ENCODE measurements around the gene LMNA. TPM values are rescaled to one million over a fixed set of nuclear protein-coding genes. Genes with fewer than 3 reads are reported as not detected.

Gene LMNA
- total and polyA plus RNA-seq, 8 donors, result 73.5 to 437 (median 106) TPM

DNA sequence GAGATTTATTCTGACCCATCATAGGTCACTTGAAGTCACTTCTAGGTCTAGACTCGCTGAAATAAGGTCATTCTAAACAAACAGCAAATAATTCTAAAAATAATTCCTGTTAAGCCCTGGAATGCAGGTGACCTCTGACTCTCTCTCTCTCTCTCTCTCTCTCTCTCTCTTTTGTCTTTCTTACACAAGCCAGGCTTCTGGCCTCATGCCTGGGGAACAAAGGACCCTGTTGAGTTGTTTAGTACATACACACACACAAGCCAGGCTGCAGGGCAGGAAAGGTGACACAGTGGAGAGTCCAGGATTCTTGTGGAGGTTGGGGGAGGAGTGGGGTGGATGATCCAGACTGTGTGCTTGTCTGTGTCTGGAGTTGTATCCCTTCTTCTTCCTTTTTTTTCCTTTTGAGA lies 28.3 kb upstream of the LMNA start:
- H3K27me3 ChIP-seq, result peaks cover 0 to 43% of the 10 kb centered on the region in 2 donors
- intact Hi-C loops (cut with DNase I), result no loop called here
- peak; percentile 56 for ATAC-seq
- no peaks in the 10 kb centered on the region for H3K36me3 ChIP-seq
- no peak overlapping the region for H3K4me3 ChIP-seq
- peak in 2 of 4 donors; percentile 60 to 77 for DNase-seq
- no peak overlapping the region for H3K27ac ChIP-seq
- no peaks in the 10 kb centered on the region for H3K9me3 ChIP-seq
- H3K4me1 ChIP-seq, result peaks cover 8 to 38% of the 10 kb centered on the region in 2 donors
- TF ChIP-seq, protein P1, sequence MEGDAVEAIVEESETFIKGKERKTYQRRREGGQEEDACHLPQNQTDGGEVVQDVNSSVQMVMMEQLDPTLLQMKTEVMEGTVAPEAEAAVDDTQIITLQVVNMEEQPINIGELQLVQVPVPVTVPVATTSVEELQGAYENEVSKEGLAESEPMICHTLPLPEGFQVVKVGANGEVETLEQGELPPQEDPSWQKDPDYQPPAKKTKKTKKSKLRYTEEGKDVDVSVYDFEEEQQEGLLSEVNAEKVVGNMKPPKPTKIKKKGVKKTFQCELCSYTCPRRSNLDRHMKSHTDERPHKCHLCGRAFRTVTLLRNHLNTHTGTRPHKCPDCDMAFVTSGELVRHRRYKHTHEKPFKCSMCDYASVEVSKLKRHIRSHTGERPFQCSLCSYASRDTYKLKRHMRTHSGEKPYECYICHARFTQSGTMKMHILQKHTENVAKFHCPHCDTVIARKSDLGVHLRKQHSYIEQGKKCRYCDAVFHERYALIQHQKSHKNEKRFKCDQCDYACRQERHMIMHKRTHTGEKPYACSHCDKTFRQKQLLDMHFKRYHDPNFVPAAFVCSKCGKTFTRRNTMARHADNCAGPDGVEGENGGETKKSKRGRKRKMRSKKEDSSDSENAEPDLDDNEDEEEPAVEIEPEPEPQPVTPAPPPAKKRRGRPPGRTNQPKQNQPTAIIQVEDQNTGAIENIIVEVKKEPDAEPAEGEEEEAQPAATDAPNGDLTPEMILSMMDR (IDR thresholded peaks at IDR 0.05), result no peak

DNA sequence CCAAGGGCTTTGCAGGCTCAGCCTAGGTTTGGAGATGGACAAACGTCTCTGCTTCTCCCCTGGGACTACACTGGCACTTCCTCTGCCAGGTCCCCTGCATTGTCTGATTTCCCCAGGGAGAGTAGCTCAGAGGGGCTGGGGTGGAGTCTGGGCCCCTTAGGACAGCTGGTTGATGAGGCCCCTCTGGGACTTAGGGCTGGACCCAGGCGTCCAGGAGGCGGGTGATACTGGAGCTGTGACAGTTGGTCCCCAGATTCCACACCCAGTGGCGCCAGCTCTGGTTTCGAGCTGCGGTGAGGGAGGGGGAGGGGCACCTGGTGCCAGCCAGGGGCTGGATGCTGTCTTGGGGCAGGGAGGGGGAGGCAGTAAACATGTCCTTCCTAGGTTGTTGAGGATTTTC lies 24.8 kb upstream of the LMNA start:
- Histone ChIP-seq H3K4me3 (no peak overlapping the region), H3K36me3 (no peaks in the 10 kb centered on the region), H3K27me3 (peaks cover 0 to 21% of the 10 kb centered on the region in 2 donors), H3K4me1 (peaks cover 3 to 15% of the 10 kb centered on the region in 2 donors), H3K27ac (peak overlapping the region; percentile 5 to 8), H3K9me3 (no peaks in the 10 kb centered on the region)
- DNase-seq, result no peak
- TF ChIP-seq, protein P1 (IDR thresholded peaks at IDR 0.05), result no peak
- no peak for ATAC-seq
- intact Hi-C loops (cut with DNase I), result loop anchor here in 1 of 2 donors (5.0 kb wide), 1 partner anchor 133 kb away; no protein-coding TSS in a partner anchor

DNA sequence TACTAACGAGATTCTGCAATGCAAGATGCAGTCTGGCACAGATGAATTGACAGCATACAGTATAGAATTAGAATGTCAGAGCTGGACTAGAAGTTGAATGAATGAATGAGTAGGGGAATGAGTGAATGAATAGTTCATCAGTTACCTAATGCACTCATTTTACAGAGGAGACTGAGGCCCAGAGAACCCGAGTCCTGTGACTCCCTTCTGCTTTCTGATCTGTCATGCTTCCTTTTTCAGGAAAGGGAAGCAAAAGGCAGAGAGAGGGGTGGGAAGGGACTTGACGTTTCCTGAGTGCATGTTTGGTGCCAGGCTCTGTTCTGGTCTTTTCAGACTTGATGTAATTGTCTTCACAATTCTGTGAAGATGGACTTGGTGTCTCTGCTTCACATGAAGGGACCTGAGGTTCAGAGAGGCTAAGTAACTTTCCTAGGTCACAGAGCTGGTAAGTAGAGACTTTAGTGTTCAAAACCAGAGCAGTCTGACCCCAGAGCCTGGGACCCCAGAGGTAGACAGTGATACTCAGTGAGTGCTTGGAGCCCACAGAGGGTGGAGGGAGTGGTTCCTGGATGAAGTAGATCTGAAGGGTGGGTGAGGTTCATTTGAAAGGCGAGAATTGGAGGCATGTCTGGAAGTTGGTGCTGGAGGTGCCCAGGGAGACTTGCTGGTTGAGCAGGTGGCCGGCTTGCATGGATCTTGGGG lies 24.2 kb upstream of the LMNA start:
- Histone ChIP-seq H3K27ac (peak overlapping the region; percentile 45 to 48), H3K4me3 (no peak overlapping the region), H3K36me3 (no peaks in the 10 kb centered on the region), H3K4me1 (peaks cover 3 to 15% of the 10 kb centered on the region in 2 donors), H3K9me3 (no peaks in the 10 kb centered on the region), H3K27me3 (peaks cover 0 to 21% of the 10 kb centered on the region in 2 donors)
- ATAC-seq, result peak; percentile 46
- intact Hi-C loops (cut with DNase I), result loop anchor here in 1 of 2 donors (5.0 kb wide), 1 partner anchor 132 kb away; no protein-coding TSS in a partner anchor
- no peak for DNase-seq
- TF ChIP-seq, protein P1 (IDR thresholded peaks at IDR 0.05), result no peak

DNA sequence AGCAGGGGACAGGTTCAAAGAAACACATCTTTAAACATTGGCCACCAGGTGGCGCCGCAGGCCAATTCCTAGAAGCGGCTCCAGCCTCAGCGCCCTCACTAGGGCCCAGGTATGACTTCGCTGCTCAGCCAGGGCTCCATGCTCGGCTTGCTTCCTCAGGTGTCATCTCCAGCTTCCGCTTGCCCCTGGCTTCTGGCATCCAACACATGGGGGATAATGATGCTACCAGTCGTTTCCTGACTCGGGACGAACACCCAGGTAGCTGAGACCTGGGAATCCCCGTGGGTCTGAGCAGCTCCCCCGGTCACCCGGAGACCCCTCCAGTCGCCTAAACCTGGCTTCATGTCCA lies 23.7 kb upstream of the LMNA start:
- peaks cover 0 to 23% of the 10 kb centered on the region in 2 donors for H3K27me3 ChIP-seq
- TF ChIP-seq, protein P1 (IDR thresholded peaks at IDR 0.05), result peak; percentile 79 to 84
- intact Hi-C loops (cut with DNase I), result loop anchor here in 1 of 2 donors (5.0 kb wide), 1 partner anchor 131 kb away; no protein-coding TSS in a partner anchor
- ATAC-seq, result peak; percentile 88
- H3K4me1 ChIP-seq, result peaks cover 3 to 19% of the 10 kb centered on the region in 2 donors
- H3K36me3 ChIP-seq, result no peaks in the 10 kb centered on the region
- H3K4me3 ChIP-seq, result no peak overlapping the region
- peak overlapping the region in 1 of 2 donors; percentile 45 for H3K27ac ChIP-seq
- no peaks in the 10 kb centered on the region for H3K9me3 ChIP-seq
- DNase-seq, result peak in 3 of 4 donors; percentile 87 to 96 (median 87)

DNA sequence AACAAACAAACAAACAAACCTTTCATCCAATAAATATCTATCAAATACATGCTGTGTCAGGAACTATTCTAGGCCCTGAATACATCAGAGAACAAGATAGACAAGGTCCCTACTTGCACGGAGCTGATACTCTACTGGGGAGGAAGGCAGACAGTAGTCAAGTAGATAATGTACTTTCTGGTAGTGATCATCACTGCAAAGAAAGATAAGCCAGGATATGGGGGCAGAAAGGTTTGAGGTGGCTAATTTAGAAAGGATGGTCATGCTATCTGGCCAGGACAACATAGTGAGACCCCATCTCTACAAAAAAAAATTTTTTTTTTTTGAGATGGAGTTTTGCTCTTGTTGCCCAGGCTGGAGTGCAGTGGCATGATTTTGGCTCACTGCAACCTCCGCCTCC lies 22.9 kb upstream of the LMNA start:
- H3K4me1 ChIP-seq, result peaks cover under 1 to 26% of the 10 kb centered on the region in 2 donors
- no peaks in the 10 kb centered on the region for H3K9me3 ChIP-seq
- no peaks in the 10 kb centered on the region for H3K36me3 ChIP-seq
- TF ChIP-seq, protein P1 (IDR thresholded peaks at IDR 0.05), result no peak
- intact Hi-C loops (cut with DNase I), result loop anchor here in 1 of 2 donors (5.0 kb wide), 1 partner anchor 131 kb away; no protein-coding TSS in a partner anchor
- no peak for DNase-seq
- ATAC-seq, result no peak
- H3K27me3 ChIP-seq, result peaks cover 0 to 24% of the 10 kb centered on the region in 2 donors
- H3K27ac ChIP-seq, result no peak overlapping the region
- no peak overlapping the region for H3K4me3 ChIP-seq

All from left lung (tissue), 10 donors.